ENCODE results near the gene NOP53.

GRCh38 chr19:47699360-47699917 lies 45.9 kb upstream of the NOP53 start:
- TF ChIP-seq TAF1 (IDR thresholded peaks at IDR 0.05; ENCODE audit: borderline replicate concordance, low read depth, low read length) (no peak), POLR2A (IDR thresholded peaks at IDR 0.05; ENCODE audit: low read depth, low read length) (no peak)
